Measurements from ENCODE around the gene RAI14.

RAI14 gene

GRCh38 chr5:34656001-34656699 is at the start of gene RAI14:
TSS of gene RAI14 (plus strand) at chr5:34656328. CDS start at chr5:34686920, 30,592 bp downstream.
- DNase-seq: peak; percentile 60

DNA sequence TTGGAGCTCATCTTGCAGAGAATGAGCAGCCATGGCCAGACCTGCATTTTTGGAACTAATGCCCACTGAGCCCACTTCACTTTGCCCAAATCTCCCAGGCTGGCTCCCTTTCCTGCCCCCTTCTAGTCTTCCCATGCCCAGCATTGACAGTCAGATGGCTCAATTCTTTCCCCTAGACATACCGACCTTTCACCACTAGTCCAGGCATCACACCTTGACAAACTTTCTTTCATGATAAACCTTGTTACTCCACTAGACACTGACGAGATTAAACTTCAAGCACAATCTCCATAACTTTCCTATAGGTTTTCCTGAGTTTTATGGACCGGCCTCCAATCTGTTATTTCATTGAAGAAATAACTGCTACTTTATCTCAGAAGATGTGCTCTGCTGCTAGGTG is 47.8 kb upstream of the RAI14 start:
- DNase-seq: no peak

GRCh38 chr5:34608859-34609648 is 47.1 kb upstream of the RAI14 start:
- DNase-seq: no peak

DNA sequence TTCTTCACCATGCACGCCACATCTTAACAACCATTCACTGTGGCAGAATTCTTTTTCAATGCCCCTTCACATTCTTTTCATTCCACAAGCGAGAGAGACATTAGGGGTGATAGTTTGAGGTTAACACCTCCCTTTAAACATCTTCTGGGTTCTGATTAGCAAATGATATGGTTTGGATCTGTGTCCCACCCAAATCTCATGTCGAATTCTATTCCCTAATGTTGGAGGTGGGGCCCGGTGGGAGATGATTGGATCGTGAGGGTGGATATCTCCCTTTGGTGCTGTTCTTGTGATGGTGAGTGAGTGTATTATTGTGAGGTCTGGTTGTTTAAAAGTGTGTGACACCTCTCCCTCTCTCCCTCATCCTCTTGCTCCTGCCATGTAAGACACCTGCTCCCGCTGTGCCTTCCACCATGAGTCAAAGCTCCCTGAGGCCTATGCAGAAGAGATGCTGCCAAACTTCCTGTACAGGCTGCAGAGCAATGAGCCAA is 46.1 kb upstream of the RAI14 start:
- DNase-seq: no peak

GRCh38 chr5:34610546-34610945 is 45.6 kb upstream of the RAI14 start:
- no peak for DNase-seq

GRCh38 chr5:34611464-34612415 is 44.4 kb upstream of the RAI14 start:
- no peak for DNase-seq

DNA sequence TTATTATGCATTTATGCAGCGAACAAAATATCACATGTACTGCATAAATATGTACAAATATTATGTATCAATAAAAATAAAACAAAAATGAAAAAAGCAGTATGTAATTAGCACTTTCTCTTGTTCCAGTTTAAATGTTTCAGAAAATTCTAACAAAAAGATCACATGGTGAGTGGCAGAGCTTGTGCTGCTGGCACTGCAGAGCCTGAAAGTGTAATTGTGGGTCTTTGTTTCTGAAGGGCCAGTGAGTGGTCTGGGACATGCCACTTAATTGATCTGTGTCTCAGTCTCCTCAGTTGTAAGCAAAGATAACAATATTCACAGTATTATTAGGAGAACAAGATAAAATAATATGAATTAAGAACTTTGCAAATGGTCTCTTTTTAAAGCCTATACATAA is 39.5 kb upstream of the RAI14 start:
- no peak for DNase-seq

GRCh38 chr5:34618371-34619065 is 37.6 kb upstream of the RAI14 start:
- no peak for DNase-seq

- DNase-seq: no peak
Measured at GRCh38 chr5:34620185-34620584, 35.9 kb upstream of the RAI14 start.

DNA sequence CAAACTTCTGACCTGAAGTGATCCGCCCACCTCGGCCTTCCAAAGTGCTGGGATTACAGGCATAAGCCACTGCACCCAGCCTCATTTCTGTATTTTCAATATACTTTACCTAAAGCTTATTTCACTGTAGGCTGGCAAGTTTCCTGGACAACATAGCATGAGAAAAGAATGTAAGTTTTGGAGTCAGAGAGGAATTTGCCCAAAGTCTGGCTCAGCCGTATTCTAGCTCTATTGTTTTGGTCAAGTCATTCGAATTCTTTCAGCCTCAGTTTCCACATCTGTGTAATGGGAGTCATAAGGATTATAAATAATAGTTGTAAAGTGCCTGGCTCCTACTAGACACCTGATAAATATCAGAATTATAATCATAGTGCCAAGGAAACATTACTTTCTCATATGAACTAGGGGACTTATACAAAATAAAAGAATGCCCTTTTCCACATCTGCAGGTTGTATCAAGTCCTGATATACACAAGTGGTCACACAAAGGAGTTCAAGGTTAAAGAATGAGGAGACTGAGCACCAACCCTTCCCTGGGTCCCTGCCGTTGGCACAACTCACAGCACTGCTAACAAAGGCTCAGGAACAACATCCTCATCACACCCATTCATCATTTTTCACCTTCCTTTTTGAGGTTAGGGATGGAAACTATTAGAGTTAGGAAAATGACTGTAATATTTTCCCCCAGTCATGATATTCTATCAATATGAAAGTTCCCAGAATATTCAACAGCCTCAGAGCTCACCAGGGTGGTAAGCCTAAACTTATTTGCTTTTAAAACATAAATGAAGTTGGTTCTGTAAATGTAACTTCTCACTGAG is 34.6 kb upstream of the RAI14 start:
- no peak for DNase-seq

DNA sequence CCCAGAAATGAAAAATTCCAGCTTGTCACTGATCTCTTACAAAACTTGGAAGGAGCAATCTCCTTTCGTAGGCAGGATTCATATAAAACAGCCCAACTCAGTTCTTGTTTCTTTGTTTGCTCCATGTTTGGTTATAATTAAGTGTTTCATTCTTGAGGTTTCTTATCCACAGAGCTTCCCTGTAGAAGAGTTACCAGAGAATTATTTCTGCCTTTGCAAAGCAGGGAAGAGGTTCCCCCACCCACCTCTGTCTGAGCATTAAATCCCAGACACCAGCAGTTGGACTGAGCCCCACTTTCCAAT is 34.1 kb upstream of the RAI14 start:
- DNase-seq: no peak

GRCh38 chr5:34624691-34625090 is 31.4 kb upstream of the RAI14 start:
- DNase-seq: no peak

- no peak for DNase-seq
Measured at GRCh38 chr5:34625246-34625645, 30.9 kb upstream of the RAI14 start.

DNA sequence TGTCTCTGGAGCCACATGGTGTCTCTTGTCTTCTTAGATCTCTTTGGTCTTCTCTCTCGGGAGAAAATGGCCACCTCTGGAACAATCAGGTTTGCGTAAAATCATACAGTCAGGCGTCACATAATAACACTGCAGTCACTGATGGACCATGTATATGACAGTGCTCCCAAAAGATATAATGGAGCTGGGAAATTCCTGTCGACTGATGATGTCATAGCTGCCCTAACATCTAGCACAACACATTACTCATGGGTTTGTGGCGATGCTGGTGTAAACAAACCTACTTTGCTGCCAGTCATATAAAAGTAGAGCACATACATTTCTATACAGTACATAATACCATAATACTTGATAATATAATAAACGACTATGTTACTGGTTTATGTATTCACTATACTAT is 30.1 kb upstream of the RAI14 start:
- DNase-seq: no peak

DNA sequence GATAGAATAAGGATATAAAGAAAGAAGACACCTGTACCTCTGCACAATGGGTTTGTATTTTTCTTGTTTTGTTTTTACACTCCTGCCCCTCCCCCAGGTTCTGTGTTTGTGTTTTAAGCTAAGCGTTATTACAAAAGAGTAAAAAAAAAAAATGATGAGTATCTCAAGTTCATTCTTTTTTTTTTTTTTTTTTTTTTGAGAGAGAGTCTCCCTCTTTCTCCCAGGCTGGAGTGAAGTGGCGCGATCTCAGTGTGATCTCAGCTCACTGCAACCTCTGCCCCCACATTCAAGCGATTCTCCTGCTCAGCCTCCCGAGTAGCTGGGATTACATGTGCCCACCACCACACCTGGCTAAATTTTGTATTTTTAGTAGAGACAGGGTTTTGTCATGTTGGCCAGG is 29.4 kb upstream of the RAI14 start:
- DNase-seq: no peak

DNA sequence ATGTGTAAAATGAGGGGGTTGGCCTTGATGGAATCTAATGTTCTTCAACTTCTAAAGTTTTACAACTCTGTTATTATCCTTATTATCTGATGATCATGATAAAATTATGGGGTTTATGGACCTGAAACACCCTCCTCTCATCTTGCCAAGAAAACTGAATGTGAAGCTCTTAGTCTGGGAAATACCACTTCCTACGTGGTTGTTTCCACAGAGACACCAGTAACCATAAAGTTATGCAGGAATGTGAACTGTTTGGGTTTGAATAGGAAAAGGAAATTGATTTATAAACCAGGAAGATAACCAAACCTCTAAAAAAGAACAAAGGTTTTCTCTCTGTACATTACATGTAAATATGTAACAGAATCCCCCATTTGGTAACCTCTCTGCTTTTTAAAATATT is 28.3 kb upstream of the RAI14 start:
- DNase-seq: no peak

- no peak for DNase-seq
Measured at GRCh38 chr5:34628373-34628772, 27.8 kb upstream of the RAI14 start.

DNA sequence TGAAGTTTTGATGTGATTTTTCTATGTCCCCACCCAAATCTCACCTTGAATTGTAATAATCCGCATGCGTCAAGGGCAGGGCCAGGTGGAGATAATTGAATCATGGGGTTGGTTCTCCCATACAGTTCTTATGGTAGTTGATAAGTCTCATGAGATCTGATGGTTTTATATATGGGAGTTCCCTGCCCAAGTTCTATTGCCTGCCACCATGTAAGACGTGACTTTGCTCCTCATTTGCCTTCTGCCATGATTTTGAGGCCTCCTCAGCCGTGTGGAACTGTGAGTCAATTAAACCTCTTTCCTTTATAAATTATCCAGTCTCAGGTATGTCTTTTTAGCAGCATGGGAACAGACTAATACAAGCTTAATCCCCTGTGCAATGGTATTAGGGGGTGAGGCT is 25.5 kb upstream of the RAI14 start:
- DNase-seq: no peak

GRCh38 chr5:34632807-34633422 is 23.2 kb upstream of the RAI14 start:
- DNase-seq: no peak

DNA sequence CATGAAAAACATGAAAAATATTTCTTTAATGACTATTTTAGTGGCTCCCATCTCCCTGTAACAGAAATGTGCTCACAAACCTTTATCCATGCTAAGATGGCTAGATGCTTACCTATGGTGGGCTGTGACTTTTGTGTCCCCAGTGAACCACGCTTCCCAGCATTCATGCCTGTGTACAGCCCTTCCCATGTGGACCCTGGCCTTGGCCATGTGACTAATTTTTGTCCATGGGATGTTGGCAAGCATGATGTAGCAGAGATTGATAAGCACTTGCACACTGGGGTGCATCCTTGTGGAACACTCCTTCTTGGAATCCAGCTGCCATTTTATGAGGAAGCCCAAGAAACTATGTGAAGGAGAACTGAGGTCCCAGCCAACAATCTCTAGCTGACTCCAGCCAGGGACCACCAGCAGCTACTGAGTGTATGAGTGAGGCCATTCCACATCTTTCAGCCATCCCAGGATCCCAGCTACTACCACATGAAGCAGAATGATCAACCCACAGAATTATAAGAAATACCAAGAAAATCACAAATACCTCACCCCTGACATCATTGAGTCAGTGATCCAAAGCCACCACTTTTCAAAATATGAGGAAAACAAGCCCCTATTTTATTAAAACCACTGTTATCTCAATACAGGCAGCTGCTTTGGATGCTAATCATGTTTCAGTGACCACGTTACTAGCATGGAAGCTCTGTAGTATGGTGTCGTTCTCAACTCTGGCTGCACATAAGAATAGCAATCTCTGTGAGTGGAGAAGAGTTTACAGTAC is 16.1 kb upstream of the RAI14 start:
- no peak for DNase-seq
